ENCODE measurements around the gene SPECC1L.

SPECC1L gene

GRCh38 chr22:24414984-24415945 lies 144.6 kb downstream of the SPECC1L start:
- DNase-seq (ENCODE audit: low read depth in 2 of 2), result no peak

- DNase-seq (ENCODE audit: low read depth in 2 of 2), result no peak
These were observed 145.5 kb downstream of the SPECC1L start for GRCh38 chr22:24416095-24416494.

GRCh38 chr22:24416611-24417010 lies 146.0 kb downstream of the SPECC1L start:
- no peak for DNase-seq (ENCODE audit: low read depth in 2 of 2)

- DNase-seq (ENCODE audit: low read depth in 2 of 2), result no peak
These were observed 146.6 kb downstream of the SPECC1L start for GRCh38 chr22:24417200-24417599.

GRCh38 chr22:24417901-24418641 lies 147.4 kb downstream of the SPECC1L start:
- no peak for DNase-seq (ENCODE audit: low read depth in 2 of 2)

GRCh38 chr22:24418786-24419474 lies 148.3 kb downstream of the SPECC1L start:
- DNase-seq (ENCODE audit: low read depth in 2 of 2), result no peak

- no peak for DNase-seq (ENCODE audit: low read depth in 2 of 2)
These were observed 148.8 kb downstream of the SPECC1L start for GRCh38 chr22:24419475-24419850.

GRCh38 chr22:24420072-24420976 lies 149.7 kb downstream of the SPECC1L start:
- DNase-seq (ENCODE audit: low read depth in 2 of 2), result no peak

GRCh38 chr22:24420977-24421343 lies 150.3 kb downstream of the SPECC1L start:
- no peak for DNase-seq (ENCODE audit: low read depth in 2 of 2)

GRCh38 chr22:24421428-24421931 lies 150.8 kb downstream of the SPECC1L start:
- DNase-seq (ENCODE audit: low read depth in 2 of 2), result no peak

GRCh38 chr22:24422102-24422665 lies 151.6 kb downstream of the SPECC1L start:
- DNase-seq (ENCODE audit: low read depth in 2 of 2), result no peak

GRCh38 chr22:24423519-24424000 lies 152.9 kb downstream of the SPECC1L start:
- DNase-seq (ENCODE audit: low read depth in 2 of 2), result no peak

GRCh38 chr22:24424001-24424900 lies 153.6 kb downstream of the SPECC1L start:
- DNase-seq (ENCODE audit: low read depth in 2 of 2), result no peak

- DNase-seq (ENCODE audit: low read depth in 2 of 2), result no peak
These were observed 154.5 kb downstream of the SPECC1L start for GRCh38 chr22:24424901-24425775.

GRCh38 chr22:24426436-24426835 lies 155.8 kb downstream of the SPECC1L start:
- DNase-seq (ENCODE audit: low read depth in 2 of 2), result no peak

GRCh38 chr22:24426851-24427499 lies 156.3 kb downstream of the SPECC1L start:
- DNase-seq (ENCODE audit: low read depth in 2 of 2), result no peak

- DNase-seq (ENCODE audit: low read depth in 2 of 2), result peak; percentile 68 to 81
These were observed 157.0 kb downstream of the SPECC1L start, which contains the start of gene ADORA2A for GRCh38 chr22:24427500-24428164. Gene ADORA2A, plus strand, starts transcription at chr22:24427599. Its CDS starts 5,806 bp downstream, at chr22:24433405.
